Endodermal cell (in vitro differentiated cells): ENCODE data around the gene BFSP2. TPM values are rescaled to one million over a fixed set of nuclear protein-coding genes. Genes with fewer than 3 reads are reported as not detected.

Experiments used
- DNase-seq: peaks from one replicate; pipeline ENCODE4 v3.0.0-alpha.2; 2017
- H3K27ac ChIP-seq: 2 replicates; pipeline ENCODE4 v1.5.1; 2013; ENCODE audit warnings: mild to moderate bottlenecking, low read depth, low read length, moderate library complexity
- H3K27me3 ChIP-seq: 2 replicates; pipeline ENCODE4 v1.6.1; 2013; ENCODE audit warnings: mild to moderate bottlenecking, low read length, moderate library complexity; ENCODE audit not compliant: insufficient read depth, control insufficient read depth, poor library complexity, severe bottlenecking
- H3K36me3 ChIP-seq: 2 replicates; pipeline ENCODE4 v1.7.0; 2013; ENCODE audit warnings: mild to moderate bottlenecking, low read length, moderate library complexity; ENCODE audit not compliant: control insufficient read depth, insufficient read depth
- H3K4me1 ChIP-seq: one replicate; pipeline ENCODE4 v1.7.0; 2013; ENCODE audit warnings: low read length; ENCODE audit not compliant: control insufficient read depth, insufficient read depth
- H3K4me3 ChIP-seq: 2 replicates; pipeline ENCODE4 v1.5.1; 2013; ENCODE audit warnings: mild to moderate bottlenecking, low read length, moderate library complexity
- H3K9ac ChIP-seq: 2 replicates; pipeline ENCODE4 v1.6.1; 2013; ENCODE audit warnings: mild to moderate bottlenecking, low read length, moderate library complexity; ENCODE audit not compliant: poor library complexity, severe bottlenecking; ENCODE audit errors: extremely low read depth
- H3K9me3 ChIP-seq: 2 replicates; pipeline ENCODE4 v1.6.1; 2013; ENCODE audit warnings: mild to moderate bottlenecking, low read length, moderate library complexity; ENCODE audit not compliant: control insufficient read depth
- H3K27ac Mint-ChIP-seq: 2 replicates; pipeline ENCODE4 v1.8.0; 2020; ENCODE audit warnings: mixed read lengths
- H3K27me3 Mint-ChIP-seq: 2 replicates; pipeline ENCODE4 v1.8.0; 2021; ENCODE audit warnings: mild to moderate bottlenecking, mixed read lengths; ENCODE audit not compliant: insufficient read depth
- H3K36me3 Mint-ChIP-seq: 2 replicates; pipeline ENCODE4 v1.8.0; 2020; ENCODE audit warnings: low read depth, mixed read lengths
- H3K4me1 Mint-ChIP-seq: 2 replicates; pipeline ENCODE4 v1.8.0; 2020; ENCODE audit warnings: mixed read lengths
- H3K4me3 Mint-ChIP-seq: 2 replicates; pipeline ENCODE4 v1.8.0; 2020; ENCODE audit warnings: mild to moderate bottlenecking, moderate library complexity, mixed read lengths
- H3K9me3 Mint-ChIP-seq: 2 replicates; pipeline ENCODE4 v1.8.0; 2020; ENCODE audit warnings: mild to moderate bottlenecking, mixed read lengths
- WGBS, 2 experiments: methylation state at CpG; one replicate each; pipeline versions ENCODE4 v1.1.5 to v1.1.7; 2013; ENCODE audit warnings: missing lambda C conversion rate in 2 of 2, mixed read lengths in 1 of 2; ENCODE audit not compliant: insufficient coverage in 1 of 2, insufficient read length in 1 of 2; 5-methylcytosine and 5-hydroxymethylcytosine counted together
- total RNA-seq, 2 donors: library from RNA; stranded (reverse); fragmentation: NEBNext Ultra II Directional in 1 of 2; extraction: Animal tissue kit (Norgen Biotek cat#: 25700) in 1 of 2; gene quantifications; 2 replicates in 1 of 2; 3 replicates in 1 of 2; pipeline ENCODE4 v1.2.1, GENCODE V29; 2021
- TF ChIP-seq, protein P1 (sequence below): fragments of 200-600 bp; sonication (generic); conservative IDR thresholded peaks from 2 replicates; pipeline ENCODE4 v1.5.0; 2021; ENCODE audit warnings: antibody characterized with exemption, mild to moderate bottlenecking

The BFSP2 gene
- total RNA-seq, 2 donors from 2014 or later = not detected

DNA sequence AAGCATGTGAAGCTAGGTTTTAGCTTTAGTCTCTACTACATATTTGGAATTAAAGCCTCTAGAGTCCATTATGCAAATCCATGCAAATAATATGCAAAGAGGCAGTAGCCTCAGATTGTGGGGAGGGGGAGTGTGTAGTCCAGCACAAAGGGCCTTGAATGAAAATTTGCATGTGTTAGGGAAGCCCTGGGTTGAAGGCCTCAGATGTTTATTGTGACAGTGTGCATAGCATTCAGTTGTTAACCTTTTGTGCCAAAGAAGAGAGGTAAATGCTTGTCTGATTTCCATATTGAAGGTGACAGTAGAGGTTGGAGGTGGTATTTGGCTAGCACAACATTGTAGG lies 24.5 kb upstream of the BFSP2 start:
- Histone ChIP-seq H3K4me3 (no peak overlapping the region), H3K27ac (peak overlapping the region; percentile 62), H3K9me3 (no peaks in the 10 kb centered on the region), H3K4me1 (peaks cover 7% of the 10 kb centered on the region), H3K27me3 (no peaks in the 10 kb centered on the region), H3K36me3 (no peaks in the 10 kb centered on the region), H3K9ac (no peak overlapping the region)
- H3K4me3 Mint-ChIP-seq = no peak overlapping the region
- no peaks in the 10 kb centered on the region for H3K36me3 Mint-ChIP-seq
- H3K9me3 Mint-ChIP-seq = no peaks in the 10 kb centered on the region
- TF ChIP-seq, protein P1, sequence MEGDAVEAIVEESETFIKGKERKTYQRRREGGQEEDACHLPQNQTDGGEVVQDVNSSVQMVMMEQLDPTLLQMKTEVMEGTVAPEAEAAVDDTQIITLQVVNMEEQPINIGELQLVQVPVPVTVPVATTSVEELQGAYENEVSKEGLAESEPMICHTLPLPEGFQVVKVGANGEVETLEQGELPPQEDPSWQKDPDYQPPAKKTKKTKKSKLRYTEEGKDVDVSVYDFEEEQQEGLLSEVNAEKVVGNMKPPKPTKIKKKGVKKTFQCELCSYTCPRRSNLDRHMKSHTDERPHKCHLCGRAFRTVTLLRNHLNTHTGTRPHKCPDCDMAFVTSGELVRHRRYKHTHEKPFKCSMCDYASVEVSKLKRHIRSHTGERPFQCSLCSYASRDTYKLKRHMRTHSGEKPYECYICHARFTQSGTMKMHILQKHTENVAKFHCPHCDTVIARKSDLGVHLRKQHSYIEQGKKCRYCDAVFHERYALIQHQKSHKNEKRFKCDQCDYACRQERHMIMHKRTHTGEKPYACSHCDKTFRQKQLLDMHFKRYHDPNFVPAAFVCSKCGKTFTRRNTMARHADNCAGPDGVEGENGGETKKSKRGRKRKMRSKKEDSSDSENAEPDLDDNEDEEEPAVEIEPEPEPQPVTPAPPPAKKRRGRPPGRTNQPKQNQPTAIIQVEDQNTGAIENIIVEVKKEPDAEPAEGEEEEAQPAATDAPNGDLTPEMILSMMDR = no peak
- DNase-seq = no peak
- H3K27me3 Mint-ChIP-seq = no peaks in the 10 kb centered on the region
- H3K27ac Mint-ChIP-seq = no peak overlapping the region
- H3K4me1 Mint-ChIP-seq = peaks cover 41% of the 10 kb centered on the region

GRCh38 chr3:133376810-133377209 lies 23.0 kb upstream of the BFSP2 start:
- no peaks in the 10 kb centered on the region for H3K27me3 ChIP-seq
- peaks cover 12% of the 10 kb centered on the region for H3K4me1 ChIP-seq
- H3K9ac ChIP-seq = no peak overlapping the region
- H3K27ac ChIP-seq = no peak overlapping the region
- Mint-ChIP-seq H3K27ac (no peak overlapping the region), H3K4me1 (peaks cover 44% of the 10 kb centered on the region), H3K4me3 (no peak overlapping the region), H3K9me3 (no peaks in the 10 kb centered on the region), H3K36me3 (no peaks in the 10 kb centered on the region), H3K27me3 (no peaks in the 10 kb centered on the region)
- no peak for DNase-seq
- H3K4me3 ChIP-seq = no peak overlapping the region
- 85% methylated on average over 5 to 6 of the region's 6 CpGs for WGBS, 2 experiments
- TF ChIP-seq, protein P1 = peak; percentile 50
- no peaks in the 10 kb centered on the region for H3K9me3 ChIP-seq
- no peaks in the 10 kb centered on the region for H3K36me3 ChIP-seq

- no peaks in the 10 kb centered on the region for H3K27me3 ChIP-seq
- Mint-ChIP-seq H3K27ac (no peak overlapping the region), H3K36me3 (no peaks in the 10 kb centered on the region), H3K4me1 (peaks cover 42% of the 10 kb centered on the region), H3K27me3 (no peaks in the 10 kb centered on the region), H3K4me3 (no peak overlapping the region), H3K9me3 (no peaks in the 10 kb centered on the region)
- TF ChIP-seq, protein P1 = peak; percentile 67
- no peaks in the 10 kb centered on the region for H3K36me3 ChIP-seq
- peaks cover 16% of the 10 kb centered on the region for H3K4me1 ChIP-seq
- H3K4me3 ChIP-seq = no peak overlapping the region
- no peaks in the 10 kb centered on the region for H3K9me3 ChIP-seq
- peak; percentile 67 for DNase-seq
- no peak overlapping the region for H3K9ac ChIP-seq
- H3K27ac ChIP-seq = no peak overlapping the region
- WGBS, 2 experiments = 88 to 95% methylated on average over 2 to 3 of the region's 3 CpGs
These were observed 22.5 kb upstream of the BFSP2 start for GRCh38 chr3:133377396-133377795.
